Tibial nerve (tissue), 4 donors: ENCODE results near the gene BMP8B. TPM values are rescaled to one million over a fixed set of nuclear protein-coding genes. Genes with fewer than 3 reads are reported as not detected.

ENCODE experiments used
- DNase-seq, 2 donors: peaks; one replicate each; pipeline ENCODE4 v3.0.0-alpha.2; 2019; ENCODE audit warnings: low spot score in 2 of 2
- H3K27ac ChIP-seq, 4 donors: fragments of 200-600 bp; sonication (generic) in 3 of 4; one replicate each; pipeline ENCODE4 v1.5.1; 2017 to 2019; ENCODE audit warnings: mild to moderate bottlenecking in 1 of 4
- H3K27me3 ChIP-seq, 2 donors: fragments of 200-600 bp; sonication (generic) in 1 of 2; one replicate each; pipeline versions ENCODE4 v1.5.1 to v1.6.0; 2017 to 2019
- H3K36me3 ChIP-seq, 3 donors: fragments of 200-600 bp; sonication (generic); one replicate each; pipeline ENCODE4 v1.5.1; 2018 to 2019
- H3K4me1 ChIP-seq, 4 donors: fragments of 200-600 bp; sonication (generic) in 3 of 4; one replicate each; pipeline ENCODE4 v1.5.1; 2017 to 2019
- H3K4me3 ChIP-seq, 4 donors: fragments of 200-600 bp; sonication (generic) in 3 of 4; one replicate each; pipeline ENCODE4 v1.5.1; 2017 to 2019; ENCODE audit warnings: mild to moderate bottlenecking in 1 of 4, moderate library complexity in 1 of 4
- H3K9me3 ChIP-seq, 4 donors: fragments of 200-600 bp; sonication (generic) in 3 of 4; one replicate each; pipeline ENCODE4 v1.5.1; 2017 to 2019
- CTCF ChIP-seq, 5 experiments: fragments of 200-600 bp in 3 of 5; fragments of 450-650 bp in 2 of 5; sonication (generic) in 3 of 5; IDR thresholded peaks; one replicate each; pipeline ENCODE4 v1.5.1; 2016 to 2019; ENCODE audit warnings: antibody characterized with exemption in 5 of 5, mild to moderate bottlenecking in 3 of 5, moderate library complexity in 2 of 5
- EP300 ChIP-seq, 2 donors: sonication (generic); formaldehyde crosslinking; IDR thresholded peaks; one replicate each; pipeline ENCODE4 v1.6.1; 2017; ENCODE audit warnings: antibody characterized with exemption in 2 of 2, mild to moderate bottlenecking in 1 of 2
- POLR2A ChIP-seq, 2 donors: fragments of 450-650 bp; IDR thresholded peaks; one replicate each; pipeline ENCODE4 v1.6.1; 2017; ENCODE audit warnings: antibody characterized with exemption in 2 of 2, mild to moderate bottlenecking in 2 of 2, moderate library complexity in 2 of 2
- WGBS, 2 donors: methylation state at CpG; one replicate each; pipeline ENCODE4 v1.1.5; 2018; 5-methylcytosine and 5-hydroxymethylcytosine counted together
- total RNA-seq, 4 donors: library from RNA; depleted of rRNA; stranded (reverse); fragments of >200 nt; gene quantifications; one replicate each; pipeline ENCODE4 v1.1.0, GENCODE V29; 2016

Gene BMP8B
- total RNA-seq, 4 donors from 2014 or later: 13.6 to 33.9 (median 29.5) TPM

GRCh38 chr1:39721664-39722063 lies 67.0 kb downstream of the BMP8B start:
- DNase-seq: no peak
- no peaks in the 10 kb centered on the region for H3K36me3 ChIP-seq
- no peak for TF ChIP-seq POLR2A (IDR thresholded peaks at IDR 0.05)
- no peak for TF ChIP-seq CTCF (IDR thresholded peaks at IDR 0.05)
- no peak overlapping the region for H3K27ac ChIP-seq
- peaks cover 0 to 25% of the 10 kb centered on the region in 2 donors for H3K27me3 ChIP-seq
- no peak overlapping the region for H3K4me3 ChIP-seq
- peaks cover 0 to 3% (median 0%) of the 10 kb centered on the region in 4 donors for H3K4me1 ChIP-seq
- no peaks in the 10 kb centered on the region for H3K9me3 ChIP-seq

DNA sequence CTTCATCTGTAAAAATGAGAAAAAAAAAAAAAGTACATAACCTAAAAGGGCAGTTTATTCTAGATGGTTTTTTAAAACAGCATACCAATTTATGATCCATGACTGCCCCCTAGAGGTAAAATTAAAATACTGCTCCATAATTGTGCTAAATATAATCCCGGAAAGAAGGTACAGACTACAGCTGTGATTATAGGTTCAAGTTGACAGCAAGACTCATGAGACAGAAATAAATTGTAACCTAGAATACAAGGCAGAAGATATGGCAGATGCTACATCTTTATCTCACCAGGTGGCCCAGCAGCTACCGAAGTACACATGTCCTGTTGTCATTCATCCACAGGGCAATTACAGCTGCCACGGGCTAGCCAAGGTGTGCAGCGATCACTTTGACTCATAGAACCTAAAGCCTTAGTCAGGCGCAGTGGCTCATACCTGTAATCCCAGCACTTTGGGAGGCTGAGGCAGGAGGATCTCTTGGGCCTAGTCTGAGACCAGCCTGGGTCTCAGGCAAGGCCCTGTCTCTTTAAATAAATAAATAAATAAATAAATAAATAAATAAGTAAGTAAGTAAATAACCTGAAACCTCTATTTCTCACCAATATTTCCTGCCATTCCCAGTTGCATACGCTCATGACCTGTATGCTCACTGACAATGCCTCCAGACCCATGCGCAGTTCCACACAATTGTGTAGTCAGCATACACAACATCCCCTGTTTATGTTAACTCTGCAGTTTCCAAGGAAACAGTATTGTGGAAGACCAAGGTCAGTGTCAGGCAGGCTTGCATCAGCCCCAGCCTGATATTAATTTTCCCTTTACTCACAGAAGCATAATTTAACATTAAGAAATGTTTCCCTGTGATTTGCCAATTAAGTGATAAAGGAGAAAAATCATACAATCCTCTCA lies 68.3 kb downstream of the BMP8B start:
- H3K36me3 ChIP-seq: no peaks in the 10 kb centered on the region
- TF ChIP-seq POLR2A (IDR thresholded peaks at IDR 0.05) (no peak), EP300 (IDR thresholded peaks at IDR 0.05) (no peak), CTCF (IDR thresholded peaks at IDR 0.05) (peak; percentile 50 to 80 (median 69))
- no peak for DNase-seq
- peaks cover 0 to 3% (median 0%) of the 10 kb centered on the region in 4 donors for H3K4me1 ChIP-seq
- H3K27ac ChIP-seq: no peak overlapping the region
- 45 to 46% methylated on average over 7 of the region's 7 CpGs for WGBS, 2 donors
- no peak overlapping the region for H3K4me3 ChIP-seq
- no peaks in the 10 kb centered on the region for H3K9me3 ChIP-seq
- peaks cover 0 to 31% of the 10 kb centered on the region in 2 donors for H3K27me3 ChIP-seq

DNA sequence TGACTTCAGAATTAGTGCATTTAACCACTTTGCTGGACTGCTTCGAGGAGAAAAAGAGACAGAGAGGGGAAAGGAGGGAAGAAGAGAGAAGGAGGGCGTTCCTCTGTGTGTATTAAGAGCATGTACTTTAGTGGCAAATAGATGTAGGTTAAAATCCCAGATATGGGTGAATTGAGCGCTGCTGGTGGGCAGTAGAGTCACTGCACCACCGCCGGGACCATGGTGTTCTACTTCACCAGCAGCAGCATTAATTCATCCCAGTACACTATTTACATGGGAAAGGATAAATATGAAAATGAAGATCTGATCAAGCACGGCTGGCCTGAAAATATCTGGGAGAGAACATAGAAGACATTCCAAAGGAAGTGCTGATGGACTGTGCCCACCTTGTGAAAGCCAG lies 70.9 kb downstream of the BMP8B start:
- 55 to 62% methylated on average over 6 of the region's 6 CpGs for WGBS, 2 donors
- Histone ChIP-seq H3K27ac (no peak overlapping the region), H3K36me3 (no peaks in the 10 kb centered on the region), H3K9me3 (no peaks in the 10 kb centered on the region), H3K4me1 (peaks cover 0 to 3% (median 0%) of the 10 kb centered on the region in 4 donors), H3K4me3 (no peak overlapping the region), H3K27me3 (peaks cover 0 to 28% of the 10 kb centered on the region in 2 donors)
- no peak for DNase-seq
- no peak for TF ChIP-seq EP300 (IDR thresholded peaks at IDR 0.05)
- TF ChIP-seq CTCF (IDR thresholded peaks at IDR 0.05): no peak
- no peak for TF ChIP-seq POLR2A (IDR thresholded peaks at IDR 0.05)

DNA sequence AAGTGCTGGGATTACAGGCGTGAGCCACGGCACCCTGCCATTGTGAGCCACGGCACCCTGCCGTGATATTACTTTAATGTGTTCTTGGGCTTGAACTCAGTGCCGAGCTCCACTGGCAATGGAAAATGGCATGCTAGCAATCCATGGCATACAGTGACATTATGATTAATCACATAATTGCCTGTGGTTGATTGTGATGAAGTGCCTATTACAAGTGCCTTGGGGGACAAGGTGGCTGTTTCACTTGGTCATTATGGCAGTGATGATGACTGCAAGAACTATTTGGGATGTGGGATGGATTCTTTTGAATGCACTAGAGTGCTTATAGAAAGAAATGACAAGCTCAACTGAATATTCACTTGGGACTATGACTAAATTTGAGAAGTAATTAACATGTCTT lies 75.1 kb downstream of the BMP8B start:
- Histone ChIP-seq H3K4me3 (no peak overlapping the region), H3K9me3 (no peaks in the 10 kb centered on the region), H3K27me3 (peaks cover 0 to 28% of the 10 kb centered on the region in 2 donors), H3K27ac (no peak overlapping the region), H3K36me3 (no peaks in the 10 kb centered on the region), H3K4me1 (no peaks in the 10 kb centered on the region)
- TF ChIP-seq CTCF (IDR thresholded peaks at IDR 0.05) (no peak), EP300 (IDR thresholded peaks at IDR 0.05) (no peak), POLR2A (IDR thresholded peaks at IDR 0.05) (no peak)
- no peak for DNase-seq
- WGBS, 2 donors: 85 to 90% methylated on average over 5 of the region's 5 CpGs

DNA sequence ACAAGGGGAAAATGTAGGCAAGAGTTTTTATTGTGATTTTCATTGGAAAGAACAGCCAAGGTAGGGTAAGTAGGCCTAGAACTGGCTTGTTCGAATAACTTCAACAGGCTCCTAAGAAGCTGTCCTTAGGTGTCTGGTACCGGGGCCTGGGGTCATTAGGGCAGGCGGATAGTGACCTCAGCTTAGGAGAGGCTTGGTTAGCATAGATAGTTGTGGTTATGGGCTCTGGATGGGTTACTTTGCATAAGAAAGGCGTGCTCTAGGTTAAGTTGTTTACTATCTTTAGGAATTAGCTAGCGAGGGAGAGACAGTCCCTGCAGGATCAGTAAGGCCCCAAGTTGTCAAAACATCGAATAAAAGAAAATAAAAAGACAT lies 76.7 kb downstream of the BMP8B start:
- WGBS, 2 donors: 70 to 77% methylated on average over 6 of the region's 6 CpGs
- no peaks in the 10 kb centered on the region for H3K4me1 ChIP-seq
- H3K27me3 ChIP-seq: peaks cover 0 to 19% of the 10 kb centered on the region in 2 donors
- no peak for DNase-seq
- TF ChIP-seq POLR2A (IDR thresholded peaks at IDR 0.05) (no peak), CTCF (IDR thresholded peaks at IDR 0.05) (no peak), EP300 (IDR thresholded peaks at IDR 0.05) (no peak)
- H3K36me3 ChIP-seq: no peaks in the 10 kb centered on the region
- no peak overlapping the region for H3K4me3 ChIP-seq
- H3K9me3 ChIP-seq: no peaks in the 10 kb centered on the region
- no peak overlapping the region for H3K27ac ChIP-seq
